GM19351 (cell line): Measurements from ENCODE around the gene DUS1L.
A peak's percentile ranks its signal among the peaks of the same experiment; 100 is the strongest.

Experiments
- ATAC-seq: cut with Tn5 transposase; IDR thresholded peaks from one replicate; pipeline ENCODE4 v1.9.1; 2021; ENCODE audit warnings: mild to moderate bottlenecking, moderate library complexity; ENCODE audit not compliant: unreplicated experiment

The DUS1L gene

GRCh38 chr17:82065638-82066303, at the start of gene DUS1L:
Gene DUS1L (minus strand): TSS chr17:82065804. CDS start chr17:82065059, 745 bp downstream.
- peak; percentile 53 for ATAC-seq

- no peak for ATAC-seq
Observed at GRCh38 chr17:82114872-82115271, 49.3 kb upstream of the DUS1L start.

GRCh38 chr17:82114447-82114846, 48.8 kb upstream of the DUS1L start:
- ATAC-seq = no peak

GRCh38 chr17:82113941-82114340, 48.3 kb upstream of the DUS1L start:
- ATAC-seq = no peak

GRCh38 chr17:82113422-82113821, 47.8 kb upstream of the DUS1L start:
- no peak for ATAC-seq

- ATAC-seq = no peak
Observed at GRCh38 chr17:82112914-82113311, 47.3 kb upstream of the DUS1L start.

GRCh38 chr17:82112181-82112913, 46.7 kb upstream of the DUS1L start:
- ATAC-seq = no peak

- no peak for ATAC-seq
Observed at GRCh38 chr17:82110298-82110697, 44.7 kb upstream of the DUS1L start.

- no peak for ATAC-seq
Observed at GRCh38 chr17:82108961-82109475, 43.4 kb upstream of the DUS1L start.

- ATAC-seq = no peak
Observed at GRCh38 chr17:82108496-82108945, 42.9 kb upstream of the DUS1L start.

GRCh38 chr17:82108038-82108437, 42.4 kb upstream of the DUS1L start:
- ATAC-seq = no peak

- ATAC-seq = no peak
Observed at GRCh38 chr17:82107341-82107860, 41.8 kb upstream of the DUS1L start.

GRCh38 chr17:82106688-82107305, 41.2 kb upstream of the DUS1L start:
- no peak for ATAC-seq

- peak; percentile 87 for ATAC-seq
Observed at GRCh38 chr17:82105882-82106687, 40.5 kb upstream of the DUS1L start.

- no peak for ATAC-seq
Observed at GRCh38 chr17:82105417-82105881, 39.8 kb upstream of the DUS1L start.

GRCh38 chr17:82104797-82105416, 39.3 kb upstream of the DUS1L start:
- ATAC-seq = no peak

- ATAC-seq = no peak
Observed at GRCh38 chr17:82103553-82104451, 38.2 kb upstream of the DUS1L start.

- ATAC-seq = no peak
Observed at GRCh38 chr17:82101767-82102679, 36.4 kb upstream of the DUS1L start.
